GM06990 (cell line): ENCODE measurements around the gene PLA2G1B.

ENCODE experiments used
- DNase-seq: peaks from one replicate; pipeline ENCODE4 v3.0.0-alpha.2; 2011; ENCODE audit not compliant: insufficient read length; ENCODE audit errors: extremely low read depth
- H3K27me3 ChIP-seq: replicated peaks from 2 replicates; pipeline ENCODE4 v1.6.0; 2011; ENCODE audit warnings: low read length; ENCODE audit not compliant: control insufficient read depth, insufficient read depth
- H3K36me3 ChIP-seq: 2 replicates; pipeline ENCODE4 v1.5.1; 2011; ENCODE audit warnings: low read length; ENCODE audit not compliant: control insufficient read depth, insufficient read depth
- H3K4me3 ChIP-seq: replicated peaks from 2 replicates; pipeline ENCODE4 v1.5.1; 2011; ENCODE audit warnings: low read depth, mild to moderate bottlenecking, control low read depth, low read length
- CTCF ChIP-seq: IDR thresholded peaks from 2 replicates; pipeline ENCODE4 v1.5.1; 2011; ENCODE audit warnings: low read length, control low read depth, mild to moderate bottlenecking, inconsistent platforms; ENCODE audit not compliant: insufficient read depth, poor library complexity, severe bottlenecking

PLA2G1B gene

GRCh38 chr12:120292661-120293531, 34.7 kb downstream of the PLA2G1B start, which contains the start of gene RNU4-1:
TSS of gene RNU4-1 (minus strand) at chr12:120293237.
- DNase-seq, result peak; percentile 85
- Histone ChIP-seq H3K36me3 (no peaks in the 10 kb centered on the region), H3K4me3 (peak within 1 kb of the TSS; percentile 65), H3K27me3 (no peaks in the 10 kb centered on the region)
- TF ChIP-seq CTCF, result no peak

- Histone ChIP-seq H3K27me3 (no peaks in the 10 kb centered on the region), H3K4me3 (peak overlapping the region; percentile 65), H3K36me3 (no peaks in the 10 kb centered on the region)
- TF ChIP-seq CTCF, result no peak
- no peak for DNase-seq
These were observed 35.2 kb downstream of the PLA2G1B start for GRCh38 chr12:120292411-120292660.

- no peaks in the 10 kb centered on the region for H3K27me3 ChIP-seq
- no peak for DNase-seq
- no peak overlapping the region for H3K4me3 ChIP-seq
- TF ChIP-seq CTCF, result no peak
- no peaks in the 10 kb centered on the region for H3K36me3 ChIP-seq
These were observed 36.8 kb downstream of the PLA2G1B start for GRCh38 chr12:120290609-120291305.

- Histone ChIP-seq H3K36me3 (no peaks in the 10 kb centered on the region), H3K27me3 (no peaks in the 10 kb centered on the region), H3K4me3 (no peak overlapping the region)
- TF ChIP-seq CTCF, result no peak
- DNase-seq, result no peak
These were observed 40.1 kb downstream of the PLA2G1B start for GRCh38 chr12:120287491-120287890.

GRCh38 chr12:120286768-120287490, 40.6 kb downstream of the PLA2G1B start:
- no peak for DNase-seq
- no peaks in the 10 kb centered on the region for H3K27me3 ChIP-seq
- H3K36me3 ChIP-seq, result no peaks in the 10 kb centered on the region
- TF ChIP-seq CTCF, result no peak
- H3K4me3 ChIP-seq, result no peak overlapping the region
